Fibroblast of villous mesenchyme (primary cell): ENCODE results near the gene HNRNPA0. TPM values are rescaled to one million over a fixed set of nuclear protein-coding genes. Genes with fewer than 3 reads are reported as not detected.

Experiments used
- DNase-seq: peaks from one replicate; pipeline ENCODE4 v3.0.0-alpha.2; 2010; ENCODE audit warnings: low read depth
- H3K4me3 ChIP-seq: 2 replicates; pipeline ENCODE4 v1.5.1; 2011; ENCODE audit warnings: low read depth, mild to moderate bottlenecking, low read length
- CTCF ChIP-seq: IDR thresholded peaks from 2 replicates; pipeline ENCODE4 v1.5.1; 2012; ENCODE audit warnings: low read depth, mild to moderate bottlenecking, low read length; ENCODE audit not compliant: insufficient read depth
- total RNA-seq: library from RNA; depleted of rRNA; stranded (reverse); fragments of >200 nt; gene quantifications from 2 replicates; pipeline ENCODE4 v1.2.3, GENCODE V29; 2012

The HNRNPA0 gene
- total RNA-seq, 1 donor: 18.1 TPM

GRCh38 chr5:137734962-137735554 is 19.1 kb downstream of the HNRNPA0 start:
- TF ChIP-seq CTCF: no peak
- peak; percentile 36 for DNase-seq
- peak overlapping the region; percentile 30 for H3K4me3 ChIP-seq

DNA sequence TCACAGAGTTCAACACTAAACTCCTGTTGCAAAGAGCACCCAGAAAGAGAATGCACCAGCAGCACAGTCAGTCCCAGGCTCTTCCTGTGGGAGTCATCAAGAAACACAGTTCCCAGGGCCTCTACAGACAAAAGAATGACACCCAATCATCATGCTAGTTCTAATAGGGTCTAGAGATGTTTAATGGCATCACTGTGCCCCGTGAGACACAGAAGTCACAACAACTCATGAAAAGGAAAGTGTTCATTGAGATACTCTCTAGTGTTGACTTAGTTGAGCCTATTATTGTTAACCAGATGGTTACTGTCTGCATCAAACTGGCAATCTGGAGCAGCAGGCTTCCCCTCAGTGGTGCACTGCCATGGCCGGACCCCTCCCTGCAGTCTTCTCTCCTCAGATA is 19.8 kb downstream of the HNRNPA0 start:
- no peak overlapping the region for H3K4me3 ChIP-seq
- TF ChIP-seq CTCF: no peak
- peak; percentile 8 for DNase-seq

DNA sequence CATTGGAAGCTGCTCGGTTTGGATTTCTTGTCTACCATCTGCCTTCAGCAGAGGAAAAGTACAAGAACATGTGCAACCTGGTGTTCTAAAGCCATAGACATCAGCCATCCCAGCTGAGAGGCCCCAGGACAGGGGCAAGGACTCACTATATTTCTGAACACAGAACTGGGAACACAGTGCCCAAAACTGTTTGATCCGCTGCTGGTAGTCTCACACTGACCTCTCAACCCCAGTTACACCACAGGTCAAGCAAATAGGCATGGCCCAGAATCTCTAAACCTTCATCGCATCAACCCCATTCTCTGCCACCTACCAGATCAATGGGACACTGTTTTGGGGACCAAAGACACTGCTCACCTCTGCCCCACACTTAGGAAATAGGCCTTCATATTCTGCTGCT is 20.2 kb downstream of the HNRNPA0 start:
- DNase-seq: no peak
- no peak overlapping the region for H3K4me3 ChIP-seq
- TF ChIP-seq CTCF: no peak

DNA sequence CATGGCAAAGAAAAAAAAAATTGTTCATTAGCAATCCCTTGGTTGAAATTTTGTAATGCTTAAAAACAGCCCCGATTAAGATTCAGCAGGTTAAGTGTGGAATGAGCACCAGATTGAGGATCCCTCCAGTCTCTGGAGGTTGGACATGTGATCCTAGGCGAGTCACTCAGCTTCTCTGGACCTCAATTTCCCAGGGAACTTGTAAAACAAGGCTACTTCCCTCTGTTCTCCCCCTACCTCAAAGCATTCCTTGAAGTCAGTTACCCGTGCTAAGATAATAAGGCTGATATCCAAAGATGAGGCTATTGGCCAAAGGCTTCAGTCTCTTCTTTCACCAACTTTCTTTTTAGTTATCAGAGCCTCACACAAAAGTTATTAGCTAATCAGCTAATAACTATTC is 21.2 kb downstream of the HNRNPA0 start:
- H3K4me3 ChIP-seq: no peak overlapping the region
- no peak for TF ChIP-seq CTCF
- DNase-seq: no peak

DNA sequence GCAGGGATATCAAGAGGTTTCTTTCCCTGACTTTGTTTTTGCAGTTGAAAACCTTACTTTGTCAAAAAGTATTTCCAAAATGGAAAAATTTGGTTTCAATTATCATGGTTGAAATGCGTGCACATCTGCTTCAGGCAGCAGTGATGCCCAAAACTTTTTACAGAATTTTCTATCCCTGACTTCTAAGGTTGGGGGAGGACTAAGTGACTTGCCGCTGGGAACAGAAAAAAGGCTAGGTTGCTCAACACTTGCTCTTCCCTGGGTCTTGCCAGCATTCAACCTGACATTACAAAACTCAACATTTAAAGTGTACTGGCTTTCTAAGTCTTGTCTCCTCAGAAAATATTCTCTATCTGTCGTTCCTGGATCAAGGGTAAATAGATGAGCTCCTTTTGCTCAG is 23.0 kb downstream of the HNRNPA0 start:
- H3K4me3 ChIP-seq: no peak overlapping the region
- DNase-seq: no peak
- TF ChIP-seq CTCF: no peak

DNA sequence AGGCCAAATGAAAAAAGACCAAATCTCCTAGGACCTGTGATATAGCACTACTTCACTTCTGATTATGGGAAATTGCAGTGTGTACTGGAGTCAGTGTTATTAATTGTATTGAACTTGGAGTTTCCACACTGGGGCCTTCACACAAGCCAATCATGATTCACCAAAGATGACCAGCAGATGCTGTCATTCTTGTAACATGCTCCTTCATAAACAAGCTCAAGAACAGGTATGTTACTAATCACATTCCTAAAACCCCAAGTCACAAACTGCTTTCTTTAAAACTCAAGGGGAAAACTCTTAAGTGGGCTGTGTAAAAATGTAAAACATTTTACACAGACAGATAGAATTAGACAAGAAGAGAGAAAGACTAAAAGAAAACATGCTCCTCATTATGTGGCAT is 23.8 kb downstream of the HNRNPA0 start:
- no peak for TF ChIP-seq CTCF
- H3K4me3 ChIP-seq: no peak overlapping the region
- no peak for DNase-seq

DNA sequence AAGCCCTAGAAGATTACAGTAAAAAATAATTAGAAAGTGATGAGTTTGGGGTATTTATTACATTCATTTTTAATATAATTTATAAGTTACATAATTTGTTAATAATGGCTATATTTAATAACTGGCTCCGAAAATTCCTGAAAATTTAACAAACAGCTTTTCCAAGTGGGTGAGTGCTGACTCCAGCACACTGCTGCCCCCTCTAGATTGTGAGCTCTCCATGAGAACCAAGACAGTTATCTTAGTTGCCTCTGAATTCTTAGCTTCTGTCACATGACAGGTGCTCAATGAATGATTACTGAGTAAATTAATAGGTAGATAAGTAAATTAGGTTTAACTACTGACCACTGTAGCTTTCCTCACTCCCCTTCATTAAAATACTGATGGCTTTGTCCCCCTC is 26.1 kb downstream of the HNRNPA0 start:
- no peak for DNase-seq
- TF ChIP-seq CTCF: peak; percentile 12
- H3K4me3 ChIP-seq: no peak overlapping the region
